BLaER1 (cell line): ENCODE data around the gene HOXA3.

Source experiments
- H3K27ac ChIP-seq: shearing (Covaris generic); formaldehyde crosslinking; 2 replicates; pipeline ENCODE4 v1.8.1; 2022
- H3K27me3 ChIP-seq: shearing (Covaris generic); formaldehyde crosslinking; 2 replicates; pipeline ENCODE4 v1.8.1; 2022
- H3K36me3 ChIP-seq: shearing (Covaris generic); formaldehyde crosslinking; 2 replicates; pipeline ENCODE4 v1.8.1; 2022
- H3K4me1 ChIP-seq: shearing (Covaris generic); formaldehyde crosslinking; 2 replicates; pipeline ENCODE4 v1.8.1; 2022
- H3K4me2 ChIP-seq: shearing (Covaris generic); formaldehyde crosslinking; 2 replicates; pipeline ENCODE4 v1.8.1; 2022
- H3K4me3 ChIP-seq: shearing (Covaris generic); formaldehyde crosslinking; 2 replicates; pipeline ENCODE4 v1.8.1; 2022
- H3K9ac ChIP-seq: shearing (Covaris generic); formaldehyde crosslinking; 2 replicates; pipeline ENCODE4 v1.8.1; 2022
- H3K9me3 ChIP-seq: shearing (Covaris generic); formaldehyde crosslinking; 2 replicates; pipeline ENCODE4 v1.8.1; 2022
- H4K20me1 ChIP-seq: shearing (Covaris generic); formaldehyde crosslinking; 2 replicates; pipeline ENCODE4 v1.8.1; 2022
- Cebpa-rat ChIP-seq: shearing (Covaris generic); IDR thresholded peaks from 2 replicates; pipeline ENCODE4 v1.8.1; 2022

The HOXA3 gene

GRCh38 chr7:27172315-27172774, 20.0 kb upstream of the HOXA3 start:
- H3K27ac ChIP-seq, result no peak overlapping the region
- peaks cover 100% of the 10 kb centered on the region for H4K20me1 ChIP-seq
- no peak for TF ChIP-seq Cebpa-rat
- no peak overlapping the region for H3K9ac ChIP-seq
- peaks cover 36% of the 10 kb centered on the region for H3K9me3 ChIP-seq
- H3K4me1 ChIP-seq, result no peaks in the 10 kb centered on the region
- H3K27me3 ChIP-seq, result peaks cover 100% of the 10 kb centered on the region
- no peak overlapping the region for H3K4me3 ChIP-seq
- no peaks in the 10 kb centered on the region for H3K36me3 ChIP-seq
- no peak overlapping the region for H3K4me2 ChIP-seq

DNA sequence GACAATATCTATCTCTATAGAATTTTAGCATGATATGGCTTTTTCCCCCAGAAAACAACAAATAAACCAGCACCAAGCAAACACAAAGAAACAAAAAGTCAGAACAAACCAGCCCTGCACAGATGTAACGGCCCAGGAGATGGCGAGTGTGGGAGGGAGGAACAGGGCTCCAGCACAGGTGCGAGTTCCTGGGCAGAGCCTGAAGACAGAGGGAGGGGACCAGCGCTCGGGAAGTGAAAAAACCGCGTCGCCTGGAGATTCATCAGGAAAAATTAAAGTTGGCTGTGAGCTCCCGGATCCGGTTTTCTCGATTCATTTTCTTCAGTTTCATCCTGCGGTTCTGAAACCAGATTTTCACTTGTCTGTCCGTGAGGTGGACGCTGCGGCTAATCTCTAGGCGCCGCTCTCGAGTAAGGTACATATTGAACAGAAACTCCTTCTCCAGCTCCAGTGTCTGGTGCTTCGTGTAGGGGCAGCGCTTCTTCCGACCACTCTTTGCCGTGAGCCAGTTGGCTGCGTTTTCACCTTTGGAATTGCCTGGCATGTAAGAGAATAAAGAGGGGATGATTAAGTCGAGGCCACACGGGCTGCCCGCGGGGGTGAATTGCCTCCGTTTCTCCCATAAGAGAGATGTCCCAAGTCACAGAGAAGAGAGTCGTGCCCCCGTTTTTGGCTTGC, 19.4 kb upstream of the HOXA3 start:
- H4K20me1 ChIP-seq, result peaks cover 100% of the 10 kb centered on the region
- H3K4me2 ChIP-seq, result no peak overlapping the region
- no peak overlapping the region for H3K9ac ChIP-seq
- no peaks in the 10 kb centered on the region for H3K4me1 ChIP-seq
- peaks cover 100% of the 10 kb centered on the region for H3K27me3 ChIP-seq
- H3K27ac ChIP-seq, result no peak overlapping the region
- no peak for TF ChIP-seq Cebpa-rat
- no peak overlapping the region for H3K4me3 ChIP-seq
- H3K9me3 ChIP-seq, result peaks cover 36% of the 10 kb centered on the region
- H3K36me3 ChIP-seq, result no peaks in the 10 kb centered on the region

GRCh38 chr7:27171325-27171636, 18.9 kb upstream of the HOXA3 start:
- no peak for TF ChIP-seq Cebpa-rat
- Histone ChIP-seq H3K4me2 (no peak overlapping the region), H4K20me1 (peaks cover 100% of the 10 kb centered on the region), H3K4me3 (no peak overlapping the region), H3K9me3 (peaks cover 39% of the 10 kb centered on the region), H3K9ac (no peak overlapping the region), H3K27me3 (peaks cover 100% of the 10 kb centered on the region), H3K36me3 (no peaks in the 10 kb centered on the region), H3K27ac (no peak overlapping the region), H3K4me1 (no peaks in the 10 kb centered on the region)

GRCh38 chr7:27170426-27171324, 18.3 kb upstream of the HOXA3 start:
- TF ChIP-seq Cebpa-rat, result no peak
- peaks cover 100% of the 10 kb centered on the region for H3K27me3 ChIP-seq
- no peak overlapping the region for H3K27ac ChIP-seq

GRCh38 chr7:27169658-27170425, 17.5 kb upstream of the HOXA3 start:
- Histone ChIP-seq H3K27ac (no peak overlapping the region), H3K4me3 (no peak overlapping the region), H3K4me2 (no peak overlapping the region), H4K20me1 (peaks cover 100% of the 10 kb centered on the region), H3K4me1 (no peaks in the 10 kb centered on the region), H3K9ac (no peak overlapping the region), H3K9me3 (peaks cover 51% of the 10 kb centered on the region), H3K36me3 (no peaks in the 10 kb centered on the region), H3K27me3 (peaks cover 100% of the 10 kb centered on the region)
- TF ChIP-seq Cebpa-rat, result no peak

More at GRCh38 chr7:27170426-27171324, 18.3 kb upstream of the HOXA3 start:
- Histone ChIP-seq H3K36me3 (no peaks in the 10 kb centered on the region), H3K9ac (no peak overlapping the region), H3K4me3 (no peak overlapping the region), H4K20me1 (peaks cover 100% of the 10 kb centered on the region), H3K4me1 (no peaks in the 10 kb centered on the region), H3K4me2 (no peak overlapping the region), H3K9me3 (peaks cover 45% of the 10 kb centered on the region)

DNA sequence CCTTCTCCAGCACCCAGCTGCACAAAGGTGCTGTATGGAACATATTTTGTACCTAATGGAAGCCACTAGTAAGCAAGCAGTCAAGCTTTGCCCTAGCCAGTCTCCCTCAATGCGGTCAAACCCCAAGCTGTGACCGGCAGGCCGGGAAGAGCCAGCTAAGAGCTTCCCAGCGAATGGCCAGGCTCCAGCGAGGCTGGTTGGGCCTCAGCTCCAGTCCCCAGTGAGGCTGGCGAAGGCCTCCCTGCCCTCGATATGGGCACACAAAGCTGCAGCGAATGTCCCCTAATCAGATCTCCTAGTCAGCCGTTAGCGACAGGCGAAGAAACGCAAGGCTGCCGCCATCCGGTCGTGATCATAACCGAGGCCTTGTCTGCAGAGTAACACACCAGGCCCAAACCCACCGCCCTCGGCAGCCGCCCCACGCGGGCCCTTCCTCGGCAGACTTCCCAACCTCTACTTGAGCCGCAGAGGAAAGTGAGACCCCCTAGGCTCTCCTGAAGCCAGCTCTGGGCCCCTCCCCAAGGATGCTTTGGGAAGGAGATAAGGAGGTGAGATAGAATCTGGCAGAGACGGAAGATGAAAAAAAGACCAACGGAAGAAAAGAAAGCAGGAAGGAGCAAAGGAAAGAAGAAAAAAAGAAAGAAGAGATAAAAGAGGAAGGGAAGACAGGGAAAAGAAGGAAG, 16.0 kb upstream of the HOXA3 start:
- H3K27me3 ChIP-seq, result peaks cover 100% of the 10 kb centered on the region
- peaks cover 37% of the 10 kb centered on the region for H3K9me3 ChIP-seq
- no peak overlapping the region for H3K4me3 ChIP-seq
- H3K27ac ChIP-seq, result no peak overlapping the region
- H3K9ac ChIP-seq, result no peak overlapping the region
- H3K4me1 ChIP-seq, result no peaks in the 10 kb centered on the region
- TF ChIP-seq Cebpa-rat, result no peak
- H3K4me2 ChIP-seq, result no peak overlapping the region
- peaks cover 100% of the 10 kb centered on the region for H4K20me1 ChIP-seq
- H3K36me3 ChIP-seq, result no peaks in the 10 kb centered on the region

GRCh38 chr7:27167916-27168264, 15.5 kb upstream of the HOXA3 start:
- Histone ChIP-seq H3K4me2 (no peak overlapping the region), H3K36me3 (no peaks in the 10 kb centered on the region), H3K9me3 (peaks cover 32% of the 10 kb centered on the region), H3K9ac (no peak overlapping the region), H3K4me1 (no peaks in the 10 kb centered on the region), H3K27me3 (peaks cover 100% of the 10 kb centered on the region), H3K27ac (no peak overlapping the region), H4K20me1 (peaks cover 100% of the 10 kb centered on the region), H3K4me3 (no peak overlapping the region)
- no peak for TF ChIP-seq Cebpa-rat

DNA sequence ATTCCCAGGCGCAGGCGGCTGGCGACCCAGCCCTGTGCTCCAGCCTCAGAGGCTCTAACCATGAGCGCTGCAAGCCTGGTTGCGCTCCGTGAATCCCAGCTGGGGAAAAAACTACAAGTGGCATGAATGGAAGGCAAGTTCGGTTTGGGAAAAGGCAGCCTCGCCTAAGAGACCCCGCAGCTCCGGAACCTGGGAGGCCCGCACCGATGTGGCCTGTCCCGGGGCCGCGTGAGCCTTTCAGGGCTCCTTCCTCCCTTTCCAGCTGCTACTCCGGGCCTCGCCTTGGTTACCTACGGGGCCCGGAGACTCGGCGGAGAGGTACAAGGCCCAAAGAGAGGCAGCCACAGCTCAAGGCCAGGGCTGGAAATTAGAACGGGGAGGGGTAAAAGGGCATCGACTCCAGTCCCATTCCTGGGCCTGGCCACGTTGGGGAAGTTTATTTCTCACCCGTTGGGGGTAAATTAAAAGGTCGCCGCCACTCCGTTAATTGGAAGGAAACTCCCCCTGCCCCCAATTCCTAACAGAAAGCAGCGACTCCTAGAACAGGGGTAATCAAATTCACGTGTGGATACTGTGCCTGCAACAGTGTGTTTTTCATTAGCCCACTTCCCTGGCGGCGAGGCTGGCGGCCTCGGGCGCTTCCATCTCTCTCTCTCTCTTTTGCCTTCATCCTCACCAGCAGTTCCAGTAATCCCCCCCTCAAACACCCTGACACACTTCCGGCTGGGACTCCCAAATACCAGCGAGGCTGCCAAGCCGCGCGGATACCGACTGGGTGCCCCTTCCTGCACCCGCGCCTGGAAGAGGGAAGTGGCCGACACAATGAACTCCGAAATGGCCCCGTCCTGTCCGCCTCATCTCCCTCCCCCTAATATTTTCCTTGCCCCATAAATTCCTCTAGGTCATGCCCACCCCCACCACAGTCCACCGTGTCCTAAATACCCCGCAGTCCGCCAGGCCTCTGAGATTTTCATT, 14.4 kb upstream of the HOXA3 start:
- no peak for TF ChIP-seq Cebpa-rat
- Histone ChIP-seq H3K4me1 (no peaks in the 10 kb centered on the region), H3K27ac (no peak overlapping the region), H3K36me3 (no peaks in the 10 kb centered on the region), H3K9ac (no peak overlapping the region), H3K27me3 (peaks cover 100% of the 10 kb centered on the region), H3K4me3 (no peak overlapping the region), H4K20me1 (peaks cover 100% of the 10 kb centered on the region), H3K9me3 (peaks cover 21% of the 10 kb centered on the region), H3K4me2 (no peak overlapping the region)
